ENCODE data around the gene SLC36A4.
"Not testable (repeated sequence)": the region's sequence is repeated elsewhere in the genome, so short reads cannot be mapped to it uniquely, and the experiment has no call there.

SLC36A4 gene

DNA sequence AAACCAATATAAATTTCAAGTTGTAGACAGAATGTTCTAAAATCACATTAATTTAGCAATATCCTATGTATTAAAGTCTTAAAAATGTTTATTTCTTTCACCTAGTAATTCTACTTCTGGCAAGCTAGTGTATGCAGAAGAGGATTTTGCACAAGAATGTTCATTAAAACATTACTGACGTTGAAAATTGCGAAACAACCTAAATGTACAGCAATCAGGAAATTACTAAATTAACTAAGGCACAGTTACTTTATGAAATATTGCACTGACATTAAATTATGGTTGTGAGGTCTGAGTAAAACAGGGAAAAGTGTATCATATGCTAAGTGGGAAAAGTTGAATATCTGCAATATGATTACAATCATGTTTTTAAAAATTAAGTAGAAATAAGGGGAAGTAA, 4.1 kb downstream of the SLC36A4 start:
- no peak for DNase-seq

DNA sequence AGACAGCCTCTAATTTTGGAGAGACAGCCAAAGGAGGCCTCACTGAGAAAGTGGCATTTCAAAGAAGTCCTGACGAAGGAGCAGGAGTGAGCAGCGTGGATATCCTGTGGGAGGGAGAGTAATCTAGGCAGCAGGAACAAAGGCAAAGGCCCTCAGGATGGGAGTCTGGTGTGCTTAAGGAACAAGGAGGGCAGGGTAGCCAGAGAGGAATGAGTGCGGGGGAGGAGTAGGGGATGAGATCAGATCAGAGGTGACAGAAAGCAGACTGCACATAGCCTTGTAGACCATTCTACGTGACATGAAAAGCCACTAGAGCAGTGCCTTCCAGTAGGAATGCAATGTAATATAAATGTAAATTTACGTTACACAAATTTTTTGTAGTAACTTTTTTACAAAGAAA, 5.6 kb downstream of the SLC36A4 start:
- no peak for DNase-seq

DNA sequence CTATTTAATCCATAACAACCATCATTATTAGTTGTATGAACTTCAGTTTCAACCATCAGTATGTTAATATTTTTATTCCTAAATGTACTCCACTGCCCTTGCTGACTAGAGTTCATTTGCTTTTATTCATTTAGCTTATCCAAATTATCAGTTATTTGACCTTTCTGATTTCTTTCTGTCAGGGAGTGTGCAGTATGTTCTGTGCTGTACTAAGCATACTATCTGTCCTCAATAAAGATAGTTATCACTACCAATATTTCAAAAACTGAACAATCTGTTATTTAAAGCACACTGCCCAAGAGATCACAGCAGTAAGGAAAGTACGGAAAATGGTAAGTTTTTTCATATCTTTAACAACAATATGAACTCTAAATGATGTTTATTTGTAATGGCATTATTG, 8.3 kb downstream of the SLC36A4 start:
- DNase-seq = no peak

DNA sequence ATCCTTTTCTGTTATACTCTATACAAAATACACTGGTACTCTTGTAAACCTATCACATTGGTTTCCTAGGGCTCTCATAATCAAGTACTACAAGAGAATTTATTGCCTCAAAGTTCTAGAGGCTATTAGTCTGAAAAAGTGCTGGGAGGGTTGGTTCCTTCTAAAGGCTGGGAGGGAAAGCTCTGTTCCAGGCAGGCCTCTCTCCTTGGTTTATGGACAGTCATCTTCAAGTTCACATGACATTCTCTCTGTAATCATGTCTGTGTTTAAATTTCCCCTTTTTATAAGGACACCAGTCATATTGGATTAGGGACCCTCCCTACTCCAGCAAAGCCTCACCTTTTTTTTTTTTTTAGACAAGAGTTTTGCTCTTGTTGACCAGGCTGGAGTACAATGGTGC, 9.1 kb downstream of the SLC36A4 start:
- DNase-seq = no peak

DNA sequence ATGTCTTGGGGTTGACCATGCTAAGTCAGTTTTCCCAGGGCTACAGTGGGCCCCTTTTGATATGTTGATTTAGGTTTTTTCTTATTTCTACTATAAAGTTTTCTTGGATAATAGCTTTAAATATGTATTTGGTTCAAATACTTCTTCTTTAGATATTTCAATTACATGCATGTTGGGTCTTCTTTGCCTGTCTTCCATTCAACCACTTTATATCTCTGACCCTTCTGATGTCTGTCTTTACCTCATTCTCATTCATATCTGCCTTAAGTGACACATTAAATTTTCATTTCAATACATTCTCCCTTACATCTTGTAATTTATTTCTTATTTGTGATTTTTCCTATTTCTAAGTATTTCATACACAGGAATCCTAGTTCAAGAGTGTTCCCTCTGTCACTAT, 10.5 kb downstream of the SLC36A4 start:
- no peak for DNase-seq

DNA sequence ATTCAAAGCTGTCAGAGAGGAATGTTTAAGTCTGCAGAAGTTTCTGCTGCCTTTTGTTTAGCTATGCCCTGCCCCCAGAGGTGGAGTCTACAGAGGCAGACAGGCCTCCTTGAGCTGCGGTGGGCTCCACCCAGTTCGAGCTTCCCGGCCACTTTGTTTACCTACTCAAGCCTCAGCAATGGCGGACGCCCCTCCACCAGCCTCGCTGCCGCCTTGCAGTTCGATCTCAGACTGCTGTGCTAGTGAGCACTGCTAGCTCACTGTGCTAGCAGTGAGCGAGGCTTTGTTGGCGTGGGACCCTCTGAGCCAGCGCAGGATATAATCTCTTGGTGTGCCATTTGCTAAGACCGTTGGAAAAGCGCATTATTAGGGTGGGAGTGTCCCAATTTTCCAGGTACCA, 19.9 kb downstream of the SLC36A4 start:
- not testable (repeated sequence) for DNase-seq

DNA sequence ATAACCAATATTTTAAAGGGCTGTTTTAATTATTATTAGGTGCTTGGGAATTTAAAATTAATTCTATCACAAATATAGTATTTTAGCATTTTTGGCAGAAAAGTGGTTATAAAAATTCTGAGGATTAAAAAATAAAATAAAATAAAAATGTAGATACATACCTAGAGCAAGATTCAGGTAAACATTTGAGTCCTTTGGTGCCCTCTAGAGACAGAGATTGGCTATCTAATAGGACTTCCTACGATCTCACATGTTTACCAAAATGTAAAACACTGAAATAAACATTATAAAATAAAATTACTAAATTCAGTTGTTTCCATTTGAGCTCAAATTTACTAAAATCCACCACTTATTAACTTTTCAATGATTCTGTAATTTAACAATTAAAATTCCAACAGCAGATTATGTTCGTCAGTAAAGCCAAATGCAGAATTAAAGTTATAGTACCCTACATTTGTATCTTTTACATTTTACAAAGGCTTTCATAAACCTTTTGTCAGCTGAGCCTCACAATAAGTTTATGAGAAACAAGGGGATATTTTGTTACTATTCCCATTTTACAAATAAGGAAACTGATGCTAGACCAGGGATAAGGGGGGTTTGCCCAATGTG, 27.7 kb downstream of the SLC36A4 start:
- no peak for DNase-seq

DNA sequence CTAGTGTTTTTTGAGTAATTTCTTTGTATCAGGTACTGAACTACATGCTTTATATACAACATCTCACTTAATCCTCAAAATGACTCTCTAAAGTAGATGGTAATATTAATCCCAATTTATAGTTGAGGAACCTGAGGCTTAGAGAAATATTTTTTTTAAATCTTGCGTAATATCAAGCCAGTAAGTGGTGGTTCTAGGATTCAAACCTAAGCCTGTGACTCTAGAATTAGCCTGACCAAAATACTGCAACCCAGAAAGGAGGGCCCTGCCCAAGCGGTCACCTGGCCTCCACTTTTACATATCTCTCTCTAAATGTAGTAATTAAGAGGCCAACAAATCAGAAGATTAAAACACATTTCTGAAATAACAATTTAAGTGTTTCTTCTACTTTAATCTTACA, 28.6 kb downstream of the SLC36A4 start:
- DNase-seq = no peak

DNA sequence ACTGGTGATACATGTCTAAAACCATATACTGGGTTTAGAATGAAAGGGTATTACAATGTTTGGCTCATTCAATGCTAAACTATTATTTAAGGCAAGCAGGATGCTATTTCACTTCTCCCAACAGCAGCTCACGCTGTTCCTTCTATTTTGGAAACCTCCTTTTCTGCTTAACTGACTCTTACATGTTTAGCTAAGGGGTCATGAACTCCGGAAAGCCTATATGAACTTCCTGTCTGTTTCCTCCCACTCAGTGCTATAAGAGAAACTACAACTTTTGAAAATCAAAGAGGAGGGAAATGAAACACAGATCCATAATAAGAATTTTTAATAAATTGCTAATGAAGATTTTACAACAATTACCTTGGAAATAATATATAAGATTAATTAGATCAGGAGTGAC, 30.9 kb downstream of the SLC36A4 start:
- no peak for DNase-seq

DNA sequence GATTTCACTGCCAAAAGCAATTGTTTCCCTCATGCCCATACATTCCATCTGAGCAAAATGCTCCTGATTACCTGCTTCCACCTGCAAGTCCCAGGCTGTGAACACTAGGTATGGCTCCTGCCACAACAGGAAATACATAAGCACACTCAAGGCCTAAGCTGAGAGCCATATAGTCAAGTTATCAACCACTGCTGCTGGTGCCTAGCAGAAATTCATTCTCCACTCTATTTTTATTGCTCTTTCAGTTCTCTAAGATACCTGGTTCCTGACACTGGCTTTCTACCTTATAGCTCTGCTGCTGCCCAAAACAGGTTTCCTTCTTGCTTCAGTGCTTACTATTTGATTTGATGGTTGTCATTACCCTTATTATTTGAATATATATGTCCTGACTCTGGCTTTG, 31.6 kb downstream of the SLC36A4 start:
- DNase-seq = no peak

DNA sequence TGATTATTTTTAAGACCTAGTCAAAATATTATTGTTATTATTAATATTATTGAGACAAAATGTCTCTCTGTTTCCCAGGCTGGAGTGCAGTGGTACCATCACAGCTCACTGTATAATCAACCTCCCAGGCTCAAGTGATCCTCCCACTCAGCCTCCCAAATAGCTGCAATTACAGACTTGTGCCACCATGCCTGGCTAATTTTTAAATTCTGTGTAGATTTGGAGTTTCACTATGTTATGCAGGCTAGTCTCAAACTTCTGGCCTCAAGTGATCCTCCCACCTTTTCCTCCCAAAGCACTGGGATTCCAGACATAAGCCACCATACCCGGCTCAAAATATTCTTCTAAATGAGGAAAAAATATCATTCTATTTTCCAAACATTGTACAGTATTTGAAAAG, 37.0 kb downstream of the SLC36A4 start:
- DNase-seq = no peak

DNA sequence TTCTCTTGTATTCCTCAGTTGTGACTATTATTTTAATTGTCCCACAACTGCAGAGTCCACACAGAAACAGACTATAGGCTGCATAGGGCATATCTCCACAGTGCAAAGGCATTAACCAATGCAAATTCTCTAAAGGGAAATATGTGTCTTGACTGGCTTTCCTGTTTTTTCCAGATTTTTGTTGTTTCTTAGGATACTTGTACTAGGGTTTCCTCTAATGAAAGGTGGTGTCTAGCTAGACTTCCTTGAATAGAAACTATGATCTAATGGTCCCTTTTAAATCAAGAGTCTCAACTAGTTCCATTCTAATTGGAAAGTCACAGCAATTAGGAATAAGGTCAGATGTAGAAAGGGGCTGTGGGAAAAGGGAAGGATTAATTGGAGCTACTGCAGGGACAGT, 37.6 kb downstream of the SLC36A4 start:
- DNase-seq = no peak

DNA sequence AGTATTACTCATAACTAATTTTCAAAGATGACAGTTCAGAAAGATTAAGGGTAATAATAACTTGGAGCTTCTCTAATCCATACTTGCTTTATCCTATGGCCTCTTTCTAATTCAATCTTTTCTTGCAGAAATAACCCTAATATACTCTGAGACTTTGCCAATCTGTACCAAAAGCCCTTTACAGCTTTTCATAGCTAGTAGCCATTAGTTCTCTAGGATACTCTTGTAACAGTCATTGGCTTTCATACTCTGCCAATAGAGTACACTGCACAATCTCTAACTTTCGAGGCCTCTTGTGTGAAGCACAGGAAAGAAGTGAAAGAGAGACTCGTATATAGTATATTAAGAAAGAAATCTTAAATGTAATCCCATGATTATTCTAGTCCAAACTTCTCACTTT, 38.1 kb downstream of the SLC36A4 start:
- no peak for DNase-seq

DNA sequence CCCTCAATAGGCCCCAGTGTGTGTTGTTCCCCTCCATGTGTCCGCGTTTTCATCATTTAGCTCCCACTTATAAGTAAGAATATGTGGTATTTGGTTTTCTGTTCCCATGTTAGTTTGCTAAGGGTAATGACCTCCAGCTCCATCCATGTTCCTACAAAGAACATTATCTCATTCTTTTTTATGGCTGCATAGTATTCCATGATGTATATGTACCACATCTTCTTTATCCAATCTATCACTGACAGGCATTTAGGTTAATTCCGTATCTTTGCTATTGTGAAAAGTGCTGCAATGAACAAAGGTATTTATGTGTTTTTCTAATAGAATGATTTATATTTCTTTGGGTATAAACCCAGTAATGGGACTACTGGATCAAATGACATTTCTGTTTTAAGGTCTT, 42.1 kb downstream of the SLC36A4 start:
- no peak for DNase-seq

DNA sequence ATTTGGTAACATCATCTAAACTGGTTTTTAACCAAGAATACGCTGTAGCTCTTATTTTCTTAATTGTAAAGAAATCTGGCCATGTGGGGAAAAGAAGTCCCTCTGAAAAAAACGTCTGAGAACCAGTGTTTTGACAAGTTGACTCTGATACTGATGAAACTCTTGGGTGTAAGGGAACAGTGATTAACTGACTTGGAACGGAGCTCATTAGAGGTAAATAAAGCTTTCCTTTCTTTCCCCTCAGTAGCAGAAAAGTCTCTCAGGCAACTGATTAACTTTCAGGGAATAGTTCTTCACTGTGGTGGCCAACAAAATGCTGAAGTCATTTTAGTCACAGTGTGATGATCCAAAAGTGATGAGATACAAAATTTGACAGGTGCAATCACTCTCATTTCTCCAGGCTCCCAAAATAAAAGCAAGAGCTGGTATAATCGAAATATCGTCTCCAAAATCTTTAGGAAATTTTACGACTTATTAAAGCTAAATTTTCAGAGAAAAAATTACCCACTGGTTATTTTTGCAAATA, 52.3 kb downstream of the SLC36A4 start:
- DNase-seq = no peak

DNA sequence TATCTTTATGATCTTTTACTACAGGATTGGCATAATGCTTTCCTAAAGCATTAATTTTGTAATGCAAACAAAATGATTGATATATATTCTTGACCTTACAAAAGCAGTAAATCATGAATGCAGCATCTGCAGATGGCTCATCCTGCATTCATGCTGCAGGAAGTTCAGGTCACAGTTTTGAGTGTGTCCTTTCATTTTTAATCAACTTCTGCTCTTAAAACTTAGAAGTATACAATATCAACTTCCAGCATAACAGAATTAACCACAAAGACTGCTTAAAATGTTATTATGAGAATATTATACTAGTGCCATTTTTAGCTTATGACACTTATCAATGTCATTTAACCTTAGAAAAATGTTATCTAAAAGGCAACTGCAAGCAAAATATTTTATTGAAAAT, 54.0 kb downstream of the SLC36A4 start:
- no peak for DNase-seq

DNA sequence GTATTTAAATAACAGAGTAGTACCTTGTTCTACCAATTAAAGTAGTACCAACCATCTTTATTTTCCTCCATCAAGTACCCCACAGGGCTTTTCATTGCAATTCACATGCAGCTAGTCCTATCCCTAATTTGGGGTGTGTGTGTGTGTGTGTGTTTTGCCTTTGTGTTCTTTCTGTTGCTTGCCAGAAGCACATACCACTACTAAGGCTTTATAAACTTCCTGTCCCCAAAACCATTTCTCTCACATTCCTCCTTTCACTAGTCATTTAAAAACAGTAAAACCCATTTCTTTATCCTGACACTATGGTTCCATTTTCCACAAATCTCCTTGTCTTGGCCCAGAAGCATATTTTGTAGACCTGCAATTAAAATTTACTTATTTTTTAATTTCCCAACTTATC, 54.6 kb downstream of the SLC36A4 start:
- DNase-seq = no peak

DNA sequence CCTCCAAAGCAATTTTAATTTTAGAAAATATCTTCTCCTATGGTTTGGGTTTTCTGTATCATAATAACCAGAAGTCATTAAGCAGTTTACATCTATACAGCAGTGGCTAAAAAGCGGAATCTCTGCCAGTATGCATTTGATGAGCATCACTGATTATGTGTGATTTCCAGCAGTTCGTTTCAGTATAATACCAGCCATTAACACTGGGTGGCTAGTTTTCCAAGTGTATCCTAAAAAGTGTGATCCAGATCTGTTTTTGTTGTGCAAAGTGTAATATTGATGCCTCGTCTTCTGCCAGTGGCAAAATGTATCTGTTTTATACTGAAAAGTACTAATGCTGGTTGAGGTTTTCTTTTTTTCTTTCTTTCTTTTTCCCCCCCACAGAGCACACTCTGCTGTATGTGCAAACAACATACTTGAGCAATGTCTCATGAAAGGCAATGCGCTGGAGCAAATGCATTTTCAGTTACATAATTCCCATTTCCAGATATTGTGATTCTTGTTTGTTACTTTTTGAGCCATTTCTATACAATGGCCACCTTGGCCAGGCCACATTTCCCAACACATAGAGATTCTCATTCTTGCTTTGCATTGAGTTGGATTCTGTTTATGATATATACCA, 64.2 kb downstream of the SLC36A4 start:
- no peak for DNase-seq

DNA sequence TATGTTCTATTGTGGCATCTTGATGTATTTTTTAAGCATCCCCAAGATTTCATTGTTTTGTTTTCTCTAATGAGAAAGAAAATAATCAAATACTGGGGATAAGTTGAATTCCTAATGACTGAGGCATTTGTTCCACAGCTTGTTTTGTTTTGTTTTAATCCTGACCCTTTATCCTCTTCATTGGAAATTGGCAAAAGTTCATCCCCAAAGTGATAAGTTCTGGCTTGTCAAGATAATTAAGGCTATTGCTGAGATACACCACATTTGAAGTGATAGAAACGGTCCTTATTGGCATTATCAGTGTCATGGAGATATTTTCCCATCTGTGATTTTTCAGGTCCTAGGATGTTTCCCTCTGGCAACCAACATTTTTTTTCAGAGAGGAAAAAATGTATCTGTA, 65.0 kb downstream of the SLC36A4 start:
- no peak for DNase-seq

DNA sequence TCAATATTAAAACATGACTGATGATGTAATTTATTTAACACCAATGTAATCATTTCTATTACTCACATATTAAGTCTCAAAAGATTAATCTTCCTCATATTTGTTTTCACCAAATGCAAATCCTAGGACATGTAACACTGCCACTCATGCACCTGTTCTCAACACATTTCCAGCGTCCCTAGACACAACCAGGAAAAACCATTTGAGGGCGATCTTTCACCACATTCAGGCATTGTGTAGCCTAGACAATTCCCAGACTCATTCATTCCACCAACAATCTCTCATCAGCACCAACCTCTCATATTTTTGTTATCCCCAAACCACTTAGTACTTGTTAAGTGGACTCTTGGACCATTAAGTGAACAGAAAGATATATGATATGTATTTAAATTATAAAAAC, 66.1 kb downstream of the SLC36A4 start:
- DNase-seq = no peak

DNA sequence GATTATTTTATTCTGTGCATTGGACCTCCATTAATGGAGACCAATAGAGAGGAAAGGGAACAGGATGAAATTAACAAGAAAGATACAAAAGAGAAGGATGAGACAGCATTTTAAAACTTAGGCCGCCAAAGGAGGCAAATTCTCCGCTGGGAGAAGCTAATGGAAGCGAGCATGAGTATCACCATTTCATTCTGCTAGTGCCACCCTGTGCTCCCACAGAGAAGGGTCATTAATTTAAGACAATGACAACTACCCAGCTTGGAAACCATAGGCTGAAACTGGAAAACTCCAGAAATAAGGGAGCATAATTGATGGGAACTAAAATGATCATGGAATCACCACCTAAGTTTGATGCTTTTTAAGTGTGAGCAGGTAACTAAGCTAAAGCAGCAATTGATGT, 69.2 kb downstream of the SLC36A4 start:
- DNase-seq = no peak

DNA sequence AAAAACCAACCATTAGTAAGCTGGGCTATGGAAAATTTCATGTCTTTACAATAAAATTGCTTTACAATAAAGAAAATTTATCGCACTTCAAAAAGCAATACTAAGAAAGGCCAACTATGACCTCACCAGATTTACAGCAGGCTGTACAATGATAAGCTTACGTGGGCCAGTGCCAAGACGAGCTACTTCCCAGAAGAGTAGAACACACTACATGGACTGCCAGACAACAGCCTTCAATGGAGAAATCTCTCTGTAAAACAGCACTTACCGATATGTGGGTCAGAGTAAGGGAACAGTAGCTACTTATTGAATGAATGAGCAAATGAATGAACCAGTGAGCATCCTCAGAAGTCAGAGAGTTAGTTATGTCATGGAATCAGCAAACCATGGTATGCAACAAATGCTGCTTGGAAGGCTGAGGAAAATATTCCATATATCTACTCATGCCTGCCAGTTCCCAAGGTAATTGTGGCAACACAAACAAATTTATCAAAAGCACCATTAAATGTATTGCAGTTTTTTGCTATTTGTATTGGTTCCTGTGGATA, 74.4 kb downstream of the SLC36A4 start:
- no peak for DNase-seq

DNA sequence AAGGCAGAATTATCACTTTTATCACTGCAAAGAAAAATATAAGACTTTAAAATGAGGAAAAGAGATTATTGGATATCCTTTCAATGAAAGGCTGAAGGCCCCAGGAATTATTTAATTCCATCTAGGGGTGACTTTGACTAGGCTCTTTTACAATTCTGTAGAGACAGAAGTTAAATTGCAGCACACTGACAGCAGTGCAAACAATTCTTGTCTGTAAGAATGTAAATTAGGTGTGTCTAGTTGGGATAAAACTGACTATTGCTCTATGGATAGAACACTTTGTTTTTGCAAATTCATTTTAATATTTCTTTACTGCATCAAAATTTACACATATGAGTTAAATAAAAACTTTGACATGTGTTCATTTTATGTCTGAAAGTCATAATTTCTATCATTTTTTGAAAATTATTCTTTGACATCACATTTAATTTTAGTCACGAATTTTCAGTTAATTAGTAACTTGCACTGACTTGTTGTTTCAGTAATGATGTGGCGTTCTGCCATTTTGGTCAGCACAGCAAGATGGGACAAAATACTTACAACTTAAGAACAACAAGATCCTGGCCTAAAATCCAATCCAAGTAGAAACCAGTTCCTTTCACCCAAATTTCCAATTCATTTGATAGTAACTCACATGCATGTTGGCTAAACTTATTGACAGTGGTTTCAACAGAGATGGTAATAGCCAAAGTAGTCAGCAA, 75.1 kb downstream of the SLC36A4 start:
- DNase-seq = no peak

DNA sequence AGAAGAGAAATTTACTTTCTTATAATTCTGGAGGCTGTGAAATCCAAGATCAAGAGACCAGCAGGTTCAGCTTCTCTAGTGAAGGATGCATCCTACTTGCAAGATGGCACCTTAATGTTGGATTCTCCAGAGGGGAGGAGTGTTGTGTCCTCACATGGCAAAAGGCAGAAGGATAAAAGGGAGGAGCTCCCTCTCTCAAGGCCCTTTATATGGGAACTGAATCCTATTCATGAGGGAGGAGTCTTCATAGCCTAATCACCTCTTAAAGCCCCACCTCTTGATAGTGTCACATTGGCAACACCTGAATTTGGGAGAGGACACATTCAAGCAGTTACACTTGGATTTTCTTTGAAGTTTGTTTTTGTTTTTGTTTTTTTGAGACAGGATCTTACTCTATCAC, 79.5 kb downstream of the SLC36A4 start:
- DNase-seq = no peak
